Peyer's patch (tissue), 4 donors: ENCODE data around the gene LIN54.

Experiments used
- CTCF ChIP-seq, 6 experiments: fragments of 450-650 bp in 4 of 6; fragments of 200-600 bp in 2 of 6; sonication (generic) in 1 of 6; IDR thresholded peaks; one replicate each; pipeline ENCODE4 v1.5.1; 2017 to 2019; ENCODE audit warnings: antibody characterized with exemption in 6 of 6, mild to moderate bottlenecking in 3 of 6, moderate library complexity in 1 of 6
- POLR2A ChIP-seq, 2 donors: fragments of 450-650 bp; IDR thresholded peaks; one replicate each; pipeline ENCODE4 v1.5.1; 2017; ENCODE audit warnings: antibody characterized with exemption in 2 of 2, mild to moderate bottlenecking in 2 of 2, moderate library complexity in 2 of 2

GRCh38 chr4:82901183-82901718 is 109.4 kb downstream of the LIN54 start:
- TF ChIP-seq CTCF (IDR thresholded peaks at IDR 0.05) (no peak), POLR2A (IDR thresholded peaks at IDR 0.05) (no peak)
